Occipital lobe (tissue), 2 donors: ENCODE measurements around the gene DDAH1. TPM values are rescaled to one million over a fixed set of nuclear protein-coding genes. Genes with fewer than 3 reads are reported as not detected.

Experiments
- DNase-seq: peaks from one replicate; lab custom pipeline; 2025; lab: John Stamatoyannopoulos, UW
- total RNA-seq: library from RNA; depleted of rRNA; stranded (reverse); fragments of >200 nt; gene quantifications from one replicate; pipeline ENCODE4 v1.2.3, GENCODE V29; 2014

Gene DDAH1
- total RNA-seq, 1 donor from 2014 or later = 37.3 TPM

DNA sequence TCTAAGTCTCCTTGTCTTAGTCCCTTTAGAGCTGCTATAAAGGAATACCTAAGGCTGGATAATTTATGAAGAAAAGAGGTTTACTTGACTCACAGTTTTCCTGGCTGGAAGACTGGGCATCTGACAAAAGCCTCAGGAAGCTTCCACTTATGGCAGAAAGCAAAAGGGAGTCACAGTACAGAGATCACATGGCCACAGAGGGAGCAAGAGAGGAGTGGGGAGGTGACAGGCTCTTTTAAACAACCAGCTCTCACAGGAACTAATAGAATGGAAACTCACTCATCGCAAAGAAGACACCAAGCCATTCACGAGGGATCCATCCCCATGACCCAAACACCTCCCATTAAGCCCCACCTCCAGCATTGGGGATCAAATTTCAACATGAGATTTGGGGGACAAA is 68.8 kb downstream of the DDAH1 start:
- no peak for DNase-seq

DNA sequence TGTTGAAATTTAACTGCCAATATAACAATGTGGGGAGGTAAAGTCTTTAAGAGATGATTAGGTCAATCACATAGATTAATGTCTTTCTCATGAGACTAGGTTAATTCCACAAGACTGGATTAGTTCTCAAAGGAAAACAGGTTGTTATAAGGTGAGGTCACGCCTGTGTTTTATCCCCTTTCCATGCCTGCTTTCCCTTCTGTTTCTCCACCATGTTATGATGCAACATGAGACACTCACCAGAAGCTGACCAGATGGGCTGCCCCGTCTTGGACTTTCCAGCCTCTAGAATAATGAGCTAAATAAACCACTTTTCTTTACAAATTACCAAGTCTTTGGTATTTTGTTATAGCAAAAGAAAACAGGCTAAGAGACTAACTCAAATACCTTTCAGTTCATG is 70.8 kb downstream of the DDAH1 start:
- DNase-seq = no peak

DNA sequence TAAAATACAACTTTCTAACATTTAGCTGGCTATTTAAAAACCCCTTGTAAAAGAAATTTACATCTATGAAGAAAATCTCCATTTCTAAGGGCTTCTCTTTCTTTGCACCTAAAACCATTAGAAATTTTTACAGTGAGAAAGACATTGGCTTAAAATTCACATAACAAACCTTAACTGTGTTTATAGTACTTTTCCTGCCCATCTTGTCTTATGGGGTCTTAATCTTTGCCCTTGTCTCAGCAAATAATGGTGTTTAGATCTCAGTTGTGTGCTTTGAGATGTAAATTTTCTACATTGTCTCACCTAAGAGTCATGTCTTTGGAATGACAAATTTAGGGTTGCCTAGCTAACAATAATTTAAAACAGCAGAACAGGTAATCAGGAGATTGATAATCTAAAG is 71.5 kb downstream of the DDAH1 start:
- no peak for DNase-seq

DNA sequence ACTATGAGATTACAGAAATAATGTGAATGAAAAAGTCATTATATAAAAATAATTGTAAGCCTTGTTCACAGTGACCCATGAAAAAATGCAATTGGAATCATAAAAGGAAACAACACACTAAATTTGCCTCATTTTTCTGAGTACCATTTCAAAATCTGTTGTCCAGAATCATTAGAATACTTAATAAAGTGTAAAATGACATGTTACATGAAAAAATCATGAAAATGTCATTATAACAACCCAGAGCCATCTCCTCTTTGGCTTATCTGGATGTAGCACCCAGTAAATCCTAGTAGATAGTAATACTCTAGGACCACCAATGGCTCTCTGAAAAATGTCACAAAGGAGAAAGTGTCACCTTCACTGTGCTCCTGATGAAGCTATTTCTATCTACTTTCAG is 76.5 kb downstream of the DDAH1 start:
- no peak for DNase-seq

DNA sequence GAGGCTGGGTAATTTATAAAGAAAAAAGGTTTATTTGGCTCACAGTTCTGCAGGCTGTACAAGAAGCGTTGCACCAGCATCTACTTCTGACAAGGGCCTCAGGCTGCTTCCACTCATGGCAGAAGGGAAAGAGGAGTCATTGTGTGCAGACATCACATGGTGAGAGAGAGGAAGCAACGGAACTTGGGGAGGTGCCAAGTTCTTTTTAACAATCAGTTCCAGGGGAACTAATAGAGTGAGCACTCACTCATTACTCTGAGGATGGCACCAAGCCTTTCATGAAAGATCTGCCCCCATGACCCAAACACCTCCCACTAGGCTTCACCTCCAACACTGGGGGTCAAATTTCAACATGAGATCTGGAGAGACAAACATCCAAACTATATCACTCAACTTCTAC is 77.2 kb downstream of the DDAH1 start:
- no peak for DNase-seq

DNA sequence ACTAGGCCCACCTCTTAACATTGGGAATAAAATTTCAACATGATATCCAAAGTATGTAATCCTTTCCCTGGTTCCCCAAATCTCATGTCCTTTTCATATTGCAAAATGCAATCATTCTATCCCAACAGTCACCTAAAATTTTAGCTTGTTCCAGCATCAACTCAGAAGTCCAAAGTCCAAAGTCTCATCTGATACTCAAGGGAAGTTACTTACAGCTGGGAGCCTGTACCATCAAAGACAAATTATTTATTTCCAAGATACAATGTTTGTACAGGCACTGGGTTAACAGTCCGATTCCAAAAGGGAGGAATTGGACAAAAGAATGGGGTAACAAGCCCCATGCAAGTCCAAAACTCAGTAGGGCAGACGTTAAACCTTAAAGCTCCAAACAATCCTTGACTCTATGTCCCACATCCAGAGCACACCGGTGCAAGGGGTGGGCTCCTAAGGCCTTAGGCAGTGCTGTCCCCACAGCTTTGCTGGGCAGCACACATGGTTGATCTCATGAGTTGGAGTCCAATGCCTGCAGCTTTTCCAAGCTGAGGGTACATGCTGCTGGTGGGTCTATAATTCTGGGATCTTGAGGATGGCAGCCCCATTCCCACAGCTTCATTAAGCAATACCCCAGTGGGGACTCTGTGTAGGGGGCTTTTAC is 78.8 kb downstream of the DDAH1 start:
- no peak for DNase-seq

DNA sequence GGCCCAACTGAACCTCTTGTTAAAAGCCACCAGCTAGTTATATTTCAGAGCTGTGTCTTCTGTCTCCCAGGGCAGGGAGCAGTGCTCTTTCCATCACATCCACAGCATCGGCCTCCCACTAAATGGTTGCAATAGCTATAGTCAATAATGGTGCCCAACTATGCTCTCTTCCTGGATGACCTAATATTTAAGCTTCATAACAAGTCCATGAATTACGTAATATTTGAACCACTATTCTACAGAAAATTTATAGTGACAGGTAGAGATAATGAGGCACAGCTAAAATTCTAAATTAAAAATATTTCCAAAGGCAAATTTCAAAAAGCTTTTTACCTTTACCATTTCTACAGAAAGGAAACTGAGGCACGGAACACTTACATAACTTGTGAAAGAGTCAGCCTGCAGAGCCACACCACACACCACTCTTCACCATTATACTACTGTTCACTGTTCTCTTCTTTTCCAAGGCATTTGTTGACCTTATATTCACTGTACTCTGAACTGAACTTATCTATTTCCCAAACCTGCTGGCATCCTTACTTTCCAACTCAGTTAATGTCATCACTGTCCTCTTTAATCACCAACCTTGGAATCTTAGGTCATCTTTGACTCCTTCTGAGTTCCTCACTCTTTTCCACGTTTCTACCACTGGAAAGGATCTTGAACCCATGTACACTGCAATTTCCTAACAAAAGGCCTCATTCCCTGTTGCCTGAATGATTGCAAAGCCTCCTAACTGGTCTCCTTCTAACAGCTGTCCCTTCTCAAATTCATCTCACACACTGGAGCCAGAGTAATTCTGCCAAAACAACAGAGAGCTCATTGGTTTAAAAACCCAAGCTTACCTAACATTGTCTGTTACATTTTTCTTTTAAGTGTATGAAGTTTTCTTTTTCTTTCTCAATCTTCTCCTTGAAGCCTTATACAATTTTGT is 85.5 kb downstream of the DDAH1 start:
- no peak for DNase-seq

DNA sequence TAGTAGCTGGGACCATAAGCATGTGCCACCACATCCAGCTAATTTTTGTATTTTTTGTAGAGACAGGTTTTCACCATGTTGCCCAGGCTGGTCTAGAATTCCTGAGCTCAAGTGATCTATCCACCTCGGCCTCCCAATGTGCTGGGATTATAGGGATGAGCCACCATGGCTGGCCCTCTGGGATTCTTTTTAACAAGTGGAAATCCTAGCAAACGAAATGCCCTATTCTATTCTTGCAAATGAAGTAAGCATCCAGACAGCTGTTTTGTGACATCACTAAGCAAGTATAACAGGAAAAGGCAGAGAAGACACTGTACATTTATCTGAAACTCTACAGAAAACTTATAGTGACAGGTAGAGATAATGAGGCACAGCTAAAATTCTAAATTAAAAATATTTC is 86.4 kb downstream of the DDAH1 start:
- no peak for DNase-seq

DNA sequence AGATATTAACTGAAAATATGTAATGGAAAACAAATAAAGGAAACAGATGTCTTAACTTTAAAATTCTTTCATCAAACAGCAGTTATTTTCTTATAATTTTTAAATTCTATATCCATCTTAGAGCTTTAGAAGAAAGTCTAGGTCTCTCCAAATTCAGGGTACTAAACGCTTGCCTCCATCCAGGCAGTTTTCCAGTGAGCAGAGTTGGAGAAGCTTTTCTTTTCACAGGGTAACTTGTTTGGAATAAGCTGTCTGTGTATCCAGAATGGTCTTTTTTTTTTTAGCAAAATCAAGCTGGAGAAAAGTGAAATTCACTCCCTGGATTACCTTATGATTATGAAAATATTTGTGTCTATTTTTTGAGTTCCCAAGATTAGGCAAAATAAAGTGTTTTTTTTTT is 88.6 kb downstream of the DDAH1 start:
- DNase-seq = no peak

DNA sequence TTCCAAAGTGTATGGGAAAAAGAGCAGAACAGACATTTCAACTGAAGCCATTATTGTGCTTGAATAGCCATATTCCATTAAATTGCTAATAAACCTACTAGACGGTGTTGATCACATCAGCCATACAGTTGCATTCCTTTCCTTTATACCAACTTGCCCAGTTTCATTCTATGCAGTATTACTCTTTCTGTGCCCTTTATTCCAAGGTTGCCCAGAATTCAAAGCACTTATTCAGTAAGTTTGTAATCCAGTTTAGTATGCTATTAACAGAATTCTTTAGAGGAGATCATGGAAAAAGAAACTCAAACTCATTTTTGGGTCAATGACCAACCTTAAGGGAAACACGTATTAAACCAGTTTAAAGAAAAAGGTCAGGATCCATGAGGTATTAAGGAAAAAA is 89.5 kb downstream of the DDAH1 start:
- DNase-seq = no peak

DNA sequence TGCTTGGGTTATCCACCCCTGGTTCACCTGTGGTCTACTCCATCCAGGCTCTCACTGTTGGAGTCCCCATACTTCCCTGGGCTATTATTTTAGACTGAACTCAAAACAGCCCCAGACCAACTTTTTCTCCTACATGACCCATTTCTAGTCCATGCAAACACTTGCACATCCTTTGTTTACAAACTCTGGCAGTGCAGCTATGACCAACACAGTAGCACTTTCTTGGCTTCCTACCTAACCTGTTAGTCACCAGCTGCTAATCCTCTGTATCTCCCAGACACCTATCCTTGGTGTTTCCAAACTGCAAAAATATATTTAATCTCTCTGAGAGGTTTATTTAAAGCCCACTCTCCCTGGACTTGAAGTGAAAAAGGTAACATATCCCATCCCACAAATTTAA is 90.8 kb downstream of the DDAH1 start:
- no peak for DNase-seq

DNA sequence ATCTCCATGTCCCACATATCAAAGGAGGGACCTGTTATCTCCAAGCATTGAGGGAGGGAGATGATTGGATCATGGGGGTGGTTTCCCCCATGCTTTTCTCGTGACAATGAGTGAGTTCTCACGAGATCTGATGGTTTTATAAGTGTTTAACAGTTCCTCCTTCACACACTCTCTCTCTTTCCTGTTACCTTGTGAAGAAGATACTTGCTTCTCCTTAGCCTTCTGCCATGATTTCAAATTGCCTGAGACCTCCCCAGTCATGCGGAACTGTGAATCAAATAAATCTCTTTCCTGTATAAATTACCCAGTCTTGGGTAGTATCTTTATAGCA is 91.6 kb downstream of the DDAH1 start:
- no peak for DNase-seq

DNA sequence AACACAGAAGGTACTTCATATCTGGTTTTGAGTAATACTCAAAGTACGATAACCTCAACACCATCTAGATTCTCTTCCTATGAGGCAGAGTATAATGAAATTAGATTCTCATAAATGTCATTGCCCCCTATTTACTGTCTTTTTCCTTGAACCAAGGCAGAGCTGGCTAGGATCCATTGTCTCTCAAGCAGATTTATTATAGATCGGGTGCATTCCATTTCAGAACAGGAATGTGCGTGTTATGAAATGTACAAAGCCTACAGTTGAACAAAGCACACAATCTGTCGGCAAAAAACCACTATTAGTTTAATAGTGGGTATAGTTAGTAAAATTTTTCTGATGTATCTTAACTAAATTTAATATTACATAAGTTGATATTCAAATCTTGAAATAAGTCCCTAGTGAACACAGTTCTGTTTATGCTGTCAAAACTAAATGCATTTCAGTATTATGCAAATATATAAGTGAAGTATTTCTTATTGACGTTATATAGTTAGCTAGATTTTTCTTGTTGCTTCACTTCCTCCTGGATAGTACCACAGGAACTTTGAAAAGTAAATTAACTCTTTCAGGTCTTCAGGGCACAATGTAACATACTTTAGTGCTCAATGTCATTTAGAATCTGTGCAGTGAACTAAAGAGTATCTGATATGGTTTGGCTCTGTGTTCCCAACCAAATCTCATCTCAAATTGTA is 92.1 kb downstream of the DDAH1 start:
- no peak for DNase-seq

DNA sequence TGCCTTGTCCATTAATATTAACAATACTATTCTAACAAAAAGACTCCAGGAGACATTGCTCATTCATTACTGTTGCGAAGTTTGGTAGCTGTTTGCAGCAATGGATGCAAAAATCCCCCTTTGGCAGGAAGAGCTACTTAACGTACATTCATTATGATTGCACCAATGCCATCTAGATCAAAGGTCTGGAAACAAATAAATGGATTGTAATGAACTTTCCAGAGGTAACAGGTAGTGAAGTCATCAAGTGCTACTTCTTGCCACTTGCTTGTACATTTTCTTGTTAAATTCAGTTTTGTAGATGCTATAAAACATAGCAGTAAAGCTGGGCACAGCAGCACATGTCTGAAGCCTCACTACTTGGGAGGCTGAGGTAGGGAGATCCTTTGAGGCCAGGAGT is 93.9 kb downstream of the DDAH1 start:
- DNase-seq = no peak

DNA sequence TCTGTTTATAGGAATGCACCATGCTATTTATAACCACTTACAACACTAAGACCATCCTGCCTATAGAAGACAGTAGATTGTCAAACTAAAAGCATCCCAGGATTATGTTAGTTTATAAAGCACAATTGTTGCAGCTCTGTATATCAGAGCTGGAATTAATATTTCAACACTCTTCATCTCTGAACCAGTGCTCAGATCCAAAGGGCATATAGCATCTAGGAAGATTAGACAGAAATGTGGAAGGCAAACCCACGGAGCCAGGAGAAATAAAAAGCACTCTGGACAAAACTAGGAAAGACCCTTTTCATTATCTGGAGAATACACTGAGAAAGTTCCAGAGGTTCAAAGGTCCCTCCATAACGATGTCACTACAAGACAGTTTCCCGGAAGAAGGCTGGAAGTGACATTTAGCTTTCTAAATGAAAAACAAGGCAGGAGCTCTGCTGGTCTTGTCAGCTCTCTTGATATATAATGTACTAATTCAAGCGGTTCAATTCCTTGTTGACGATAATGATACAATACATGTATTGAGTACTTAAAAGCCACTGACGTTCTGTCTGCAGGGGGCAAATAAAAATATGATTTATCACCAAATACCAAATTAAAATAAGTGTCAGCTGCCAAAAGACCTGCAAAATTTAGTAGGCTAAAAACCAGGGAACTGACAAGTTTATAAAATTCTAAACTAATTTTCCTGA is 96.7 kb downstream of the DDAH1 start:
- DNase-seq = no peak

DNA sequence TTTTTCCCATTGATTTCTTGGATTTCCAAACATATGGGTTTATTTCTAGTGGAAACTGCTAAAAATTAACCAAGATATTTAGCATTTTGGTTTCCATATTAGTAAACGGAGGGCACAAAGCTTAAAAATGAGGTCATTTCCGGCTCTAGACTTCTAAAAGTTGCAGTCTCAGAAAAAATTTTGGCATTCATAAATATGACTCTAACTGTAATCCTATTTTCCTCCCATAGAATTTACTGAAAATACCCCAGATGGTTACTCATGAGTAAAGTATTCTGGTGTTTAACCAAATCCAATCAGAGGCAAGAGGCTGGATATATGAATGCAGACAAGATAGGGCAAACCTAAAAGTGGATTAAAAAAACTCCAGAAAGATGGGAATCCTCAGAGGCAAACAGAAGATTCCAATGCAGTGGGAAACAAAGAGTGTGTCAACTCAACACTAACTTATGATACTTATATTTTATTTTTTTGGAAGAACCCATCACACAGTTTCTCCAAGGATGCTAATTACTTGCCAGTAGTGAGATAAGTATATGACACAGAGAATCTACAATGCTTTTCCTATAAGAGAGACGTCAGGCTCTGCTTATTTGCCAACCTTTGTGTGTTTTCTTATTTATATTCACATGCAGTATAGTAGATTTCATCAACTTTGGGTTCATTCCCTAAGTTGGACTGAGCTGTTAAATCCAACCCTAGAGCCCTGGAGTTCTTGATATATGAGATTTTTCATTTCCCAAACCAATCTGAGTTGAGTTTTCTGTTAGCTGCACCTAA is 98.4 kb downstream of the DDAH1 start:
- no peak for DNase-seq

DNA sequence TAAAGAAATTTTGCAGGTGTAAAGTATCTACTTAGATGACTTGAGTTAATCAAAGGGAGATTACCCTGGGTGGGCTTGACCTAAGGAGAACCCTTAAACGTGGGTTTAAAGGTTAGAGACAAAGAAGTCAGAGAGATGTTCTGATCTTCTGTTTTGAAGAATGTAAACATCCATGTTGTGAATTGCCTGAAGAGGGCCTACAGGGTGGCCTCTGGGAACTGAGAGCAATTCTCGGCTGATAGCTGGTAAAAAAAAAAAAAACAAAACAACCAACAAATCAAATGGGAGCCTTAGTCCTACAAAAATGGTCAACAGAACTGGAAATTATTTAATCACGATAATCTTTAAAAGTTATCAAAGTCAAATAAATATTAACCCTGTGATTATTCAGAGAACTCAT is 99.1 kb downstream of the DDAH1 start:
- no peak for DNase-seq

DNA sequence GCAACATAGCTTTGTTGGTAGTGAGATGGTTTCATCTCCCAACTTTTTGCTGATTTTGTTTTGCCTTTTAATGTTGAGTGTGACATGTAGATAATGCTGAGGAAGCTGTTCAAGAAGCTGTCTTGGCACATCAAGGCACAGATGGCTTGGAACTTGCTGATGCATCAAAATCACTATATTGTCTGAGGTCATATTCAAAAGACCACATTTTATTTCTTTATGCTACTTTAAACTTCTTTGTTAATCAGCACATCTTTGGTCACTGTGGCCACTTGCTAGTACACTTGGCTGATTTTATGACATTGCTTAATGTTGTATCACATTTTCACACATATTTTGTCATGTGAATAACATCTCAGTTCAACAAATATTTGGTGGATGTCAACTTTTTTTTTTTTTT is 101.4 kb downstream of the DDAH1 start:
- no peak for DNase-seq

DNA sequence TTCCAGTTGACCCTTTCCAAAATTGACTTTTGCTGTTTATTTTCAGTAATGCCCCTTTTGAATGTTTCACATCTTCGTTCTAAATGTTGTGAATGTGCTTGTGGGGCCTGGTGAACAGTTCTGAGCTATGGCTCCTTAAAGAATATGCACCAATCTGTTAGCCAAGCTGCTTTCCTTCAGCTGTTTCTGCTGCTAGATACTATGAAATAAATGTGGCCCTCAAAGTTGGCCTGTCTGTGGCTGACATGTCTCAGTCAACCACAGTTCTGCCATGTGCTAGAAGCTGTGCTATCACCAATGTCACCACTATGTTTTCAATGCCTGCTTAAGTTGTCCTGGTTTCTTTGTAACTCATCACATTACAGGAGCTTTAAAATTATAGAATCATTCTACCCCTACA is 101.9 kb downstream of the DDAH1 start:
- DNase-seq = no peak

DNA sequence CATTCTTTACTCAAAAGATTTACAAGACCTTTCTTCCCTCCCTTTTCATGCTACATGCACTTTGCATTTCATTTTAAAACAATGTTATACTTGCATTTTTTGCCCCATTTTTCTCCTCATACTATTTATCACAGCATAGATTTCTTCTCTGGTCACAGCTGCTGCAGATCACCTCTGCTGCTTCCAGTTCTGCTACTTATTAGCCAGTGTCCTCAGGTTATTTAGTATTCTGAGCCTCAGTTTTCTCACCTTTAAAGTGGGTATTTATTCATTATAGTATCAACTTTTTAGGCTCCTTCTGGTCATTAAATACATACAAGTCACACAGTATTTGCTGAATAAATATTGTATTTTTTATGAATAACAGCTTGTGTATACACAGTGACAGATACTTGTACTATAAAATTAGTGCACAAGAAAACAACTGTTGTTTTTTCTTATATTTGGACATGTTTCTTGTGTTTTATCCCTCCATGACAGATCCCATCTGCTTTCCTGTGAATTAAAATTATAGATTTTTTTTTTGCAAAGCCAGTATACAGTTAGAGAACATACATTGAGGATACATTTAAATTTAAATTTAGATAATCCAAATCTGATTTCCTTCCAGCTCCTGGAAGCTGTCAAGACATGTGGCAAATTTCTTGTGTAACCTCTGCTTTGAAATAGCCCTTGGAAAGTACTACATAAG is 103.2 kb downstream of the DDAH1 start:
- no peak for DNase-seq
